NCI-H345 treated with DMSO at 0.1 percent for 48 hours (cell line): ENCODE results near the gene LMTK2.

Source experiments
- DNase-seq: peaks from one replicate; lab custom pipeline; 2025; ENCODE audit not compliant: unreplicated experiment; lab: John Stamatoyannopoulos, UW

Gene LMTK2

GRCh38 chr7:98106647-98107312 lies at the start of gene LMTK2:
LMTK2 (plus strand) TSS chr7:98106862; CDS start chr7:98107178, 316 bp downstream.
- peak; percentile 71 for DNase-seq

- no peak for DNase-seq
Observed at GRCh38 chr7:98057157-98057556, 49.5 kb upstream of the LMTK2 start.

- no peak for DNase-seq
Observed at GRCh38 chr7:98058186-98058585, 48.5 kb upstream of the LMTK2 start.

GRCh38 chr7:98064233-98064632 lies 42.4 kb upstream of the LMTK2 start:
- DNase-seq, result no peak

GRCh38 chr7:98066208-98066607 lies 40.5 kb upstream of the LMTK2 start:
- DNase-seq, result no peak

GRCh38 chr7:98066934-98067507 lies 39.6 kb upstream of the LMTK2 start:
- DNase-seq, result no peak

- DNase-seq, result no peak
Observed at GRCh38 chr7:98073047-98073446, 33.6 kb upstream of the LMTK2 start.

GRCh38 chr7:98075801-98076200 lies 30.9 kb upstream of the LMTK2 start:
- no peak for DNase-seq

- no peak for DNase-seq
Observed at GRCh38 chr7:98077762-98078161, 28.9 kb upstream of the LMTK2 start.

GRCh38 chr7:98078197-98078870 lies 28.3 kb upstream of the LMTK2 start:
- DNase-seq, result peak; percentile 13

GRCh38 chr7:98079891-98080648 lies 26.6 kb upstream of the LMTK2 start:
- peak; percentile 55 for DNase-seq

GRCh38 chr7:98081319-98081718 lies 25.3 kb upstream of the LMTK2 start:
- no peak for DNase-seq

- DNase-seq, result no peak
Observed at GRCh38 chr7:98084631-98085030, 22.0 kb upstream of the LMTK2 start.

- no peak for DNase-seq
Observed at GRCh38 chr7:98085674-98086073, 21.0 kb upstream of the LMTK2 start.

GRCh38 chr7:98086281-98086718 lies 20.4 kb upstream of the LMTK2 start:
- DNase-seq, result no peak

- no peak for DNase-seq
Observed at GRCh38 chr7:98088109-98088508, 18.6 kb upstream of the LMTK2 start.

GRCh38 chr7:98090116-98090515 lies 16.5 kb upstream of the LMTK2 start:
- DNase-seq, result no peak

- DNase-seq, result no peak
Observed at GRCh38 chr7:98091061-98091460, 15.6 kb upstream of the LMTK2 start.

GRCh38 chr7:98091523-98091922 lies 15.1 kb upstream of the LMTK2 start:
- DNase-seq, result no peak

GRCh38 chr7:98097042-98097645 lies 9.5 kb upstream of the LMTK2 start:
- DNase-seq, result no peak

- DNase-seq, result no peak
Observed at GRCh38 chr7:98100088-98100487, 6.6 kb upstream of the LMTK2 start.
